Astrocyte (in vitro differentiated cells and primary cell): ENCODE measurements around the gene KRT17. TPM values are rescaled to one million over a fixed set of nuclear protein-coding genes. Genes with fewer than 3 reads are reported as not detected.

ENCODE experiments used
- DNase-seq: peaks from one replicate; pipeline ENCODE4 v3.0.0-alpha.2; 2010; ENCODE audit warnings: low read depth
- FAIRE-seq: peaks from 2 replicates; lab custom pipeline; 2011; peaks lifted over from hg19 to GRCh38; lab: Jason Lieb, UNC
- H2AFZ ChIP-seq: 2 replicates; pipeline ENCODE4 v1.6.0; 2012; ENCODE audit warnings: low read depth, low read length, inconsistent platforms
- H3K27ac ChIP-seq: 2 replicates; pipeline ENCODE4 v1.5.1; 2011; ENCODE audit warnings: low read depth, low read length, inconsistent platforms
- H3K27me3 ChIP-seq: 2 replicates; pipeline ENCODE4 v1.6.0; 2011; ENCODE audit warnings: low read length, inconsistent platforms; ENCODE audit not compliant: insufficient read depth
- H3K36me3 ChIP-seq: 2 replicates; pipeline ENCODE4 v1.5.1; 2011; ENCODE audit warnings: low read length, inconsistent platforms; ENCODE audit not compliant: insufficient read depth
- H3K4me1 ChIP-seq: 2 replicates; pipeline ENCODE4 v1.5.1; 2011; ENCODE audit warnings: low read length, inconsistent platforms; ENCODE audit not compliant: insufficient read depth
- H3K4me2 ChIP-seq: 2 replicates; pipeline ENCODE4 v1.6.0; 2012; ENCODE audit warnings: low read length, inconsistent platforms
- H3K4me3 ChIP-seq: 2 replicates; pipeline ENCODE4 v1.5.1; 2011; ENCODE audit warnings: low read depth, mild to moderate bottlenecking, low read length, inconsistent platforms; ENCODE audit not compliant: insufficient read depth
- H3K79me2 ChIP-seq: 2 replicates; pipeline ENCODE4 v1.6.0; 2012; ENCODE audit warnings: mild to moderate bottlenecking, low read length, inconsistent platforms; ENCODE audit not compliant: insufficient read depth
- H3K9ac ChIP-seq: 2 replicates; pipeline ENCODE4 v1.6.0; 2012; ENCODE audit warnings: mild to moderate bottlenecking, low read length, inconsistent platforms
- H3K9me3 ChIP-seq: 2 replicates; pipeline ENCODE4 v1.5.1; 2012; ENCODE audit warnings: low read depth, mild to moderate bottlenecking, low read length, inconsistent platforms; ENCODE audit not compliant: insufficient read depth
- H4K20me1 ChIP-seq: 2 replicates; pipeline ENCODE4 v1.6.0; 2012; ENCODE audit warnings: low read length, inconsistent platforms; ENCODE audit not compliant: insufficient read depth
- H3K27ac Mint-ChIP-seq: one replicate; pipeline ENCODE4 v1.8.0; 2021; ENCODE audit warnings: mild to moderate bottlenecking, mixed read lengths; ENCODE audit not compliant: unreplicated experiment
- H3K27me3 Mint-ChIP-seq: one replicate; pipeline ENCODE4 v1.8.0; 2021; ENCODE audit warnings: low read depth, mixed read lengths; ENCODE audit not compliant: unreplicated experiment
- H3K36me3 Mint-ChIP-seq: one replicate; pipeline ENCODE4 v1.8.0; 2021; ENCODE audit warnings: low read depth, mixed read lengths; ENCODE audit not compliant: unreplicated experiment
- H3K4me1 Mint-ChIP-seq: one replicate; pipeline ENCODE4 v1.8.0; 2021; ENCODE audit warnings: low read depth, mixed read lengths; ENCODE audit not compliant: unreplicated experiment
- H3K4me3 Mint-ChIP-seq: one replicate; pipeline ENCODE4 v1.8.0; 2021; ENCODE audit warnings: mild to moderate bottlenecking, moderate library complexity, mixed read lengths; ENCODE audit not compliant: unreplicated experiment
- H3K9me3 Mint-ChIP-seq: one replicate; pipeline ENCODE4 v1.8.0; 2021; ENCODE audit warnings: mild to moderate bottlenecking, mixed read lengths; ENCODE audit not compliant: unreplicated experiment
- EZH2 ChIP-seq: IDR thresholded peaks from 2 replicates; pipeline ENCODE4 v1.6.1; 2012; ENCODE audit warnings: mild to moderate bottlenecking, low read length, inconsistent platforms; ENCODE audit not compliant: insufficient read depth
- total RNA-seq: library from RNA; stranded (reverse); gene quantifications from 2 replicates; pipeline ENCODE4 v1.2.1, GENCODE V29; 2021
- TF ChIP-seq, protein P1 (sequence below): IDR thresholded peaks from 2 replicates; pipeline ENCODE4 v1.5.1; 2011; ENCODE audit warnings: low read depth, mild to moderate bottlenecking, inconsistent platforms, low read length, moderate library complexity; ENCODE audit not compliant: insufficient read depth

Gene KRT17
- total RNA-seq, 1 donor from 2014 or later: 21.4 TPM

DNA sequence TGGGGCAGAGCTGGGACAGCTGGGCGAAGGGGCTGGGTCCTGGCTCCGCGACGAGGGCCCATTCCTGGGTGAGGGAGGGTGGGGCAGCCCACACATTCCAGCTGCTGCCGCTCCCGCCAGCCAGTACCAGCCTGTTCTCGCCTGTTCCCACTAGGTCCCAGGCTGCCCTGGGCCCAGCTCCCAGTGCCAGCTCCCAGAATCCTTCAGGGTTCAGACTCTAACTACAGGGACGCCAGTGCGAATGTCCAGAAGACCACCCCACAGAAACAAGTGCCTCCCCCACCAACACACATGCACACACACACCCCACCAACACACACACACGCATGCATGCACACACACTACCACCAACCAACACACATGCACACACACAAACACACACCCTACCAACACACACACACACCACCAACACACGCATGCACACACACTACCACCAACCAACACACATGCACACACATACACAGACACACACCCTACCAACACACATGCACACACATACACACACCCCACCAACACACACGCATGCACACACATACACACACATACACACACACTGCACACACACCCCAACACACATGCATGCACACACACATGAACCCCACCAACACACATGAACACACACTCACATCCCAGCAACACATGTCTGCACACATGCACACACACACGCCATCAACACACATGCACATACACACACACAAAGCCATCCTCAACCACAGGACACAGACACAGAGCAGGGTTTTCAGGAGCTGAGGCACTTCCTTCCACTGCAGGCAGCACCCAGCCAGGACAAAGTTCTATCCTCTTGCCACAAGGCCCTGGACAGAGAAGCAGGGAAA lies 27.5 kb upstream of the KRT17 start:
- no peak for FAIRE-seq

DNA sequence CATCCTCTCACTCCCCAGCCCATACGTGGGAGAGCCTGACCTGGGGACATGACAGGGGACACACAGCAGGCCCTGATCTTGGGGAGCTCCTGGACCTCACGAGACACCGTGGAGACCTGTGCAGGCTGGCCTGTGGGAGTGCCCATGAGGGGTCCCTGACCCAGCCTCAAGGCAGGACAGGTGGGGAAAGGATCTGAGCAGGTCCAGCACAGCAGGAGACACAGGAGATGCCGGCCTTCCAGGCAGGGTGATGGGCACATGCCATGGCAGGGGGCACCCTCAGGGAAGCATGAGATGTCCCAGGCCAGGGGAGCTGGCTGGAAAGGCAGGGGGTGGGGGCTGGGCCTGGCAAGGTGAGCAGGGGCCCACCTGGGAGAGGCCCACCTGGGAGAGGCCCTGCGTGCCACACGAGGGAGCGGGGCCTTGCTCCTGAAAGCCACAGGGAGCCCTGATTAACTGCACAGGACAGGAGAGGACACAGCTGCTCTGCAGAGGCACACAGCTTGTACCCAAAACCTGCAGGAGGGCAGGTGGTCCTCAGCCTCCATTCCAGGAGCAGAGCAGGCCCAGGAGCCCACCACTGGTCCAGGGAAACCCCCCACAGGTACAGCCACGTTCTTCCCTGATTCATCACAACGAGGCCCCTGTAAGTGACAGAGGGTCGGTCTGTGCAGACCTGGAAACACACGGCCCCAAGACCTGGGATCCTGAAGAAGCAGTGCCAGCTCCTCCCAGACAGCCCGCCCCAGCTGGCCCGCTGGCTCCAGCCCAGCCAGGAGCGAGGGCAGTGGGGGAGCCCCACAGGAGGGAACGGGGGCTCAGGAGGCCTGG lies 26.6 kb upstream of the KRT17 start:
- Mint-ChIP-seq H3K9me3 (no peaks in the 10 kb centered on the region), H3K27me3 (no peaks in the 10 kb centered on the region), H3K36me3 (no peaks in the 10 kb centered on the region), H3K4me1 (peaks cover 6% of the 10 kb centered on the region), H3K27ac (no peak overlapping the region), H3K4me3 (no peak overlapping the region)
- H3K4me2 ChIP-seq: no peak overlapping the region
- H2AFZ ChIP-seq: no peak overlapping the region
- no peak overlapping the region for H3K27ac ChIP-seq
- H3K9ac ChIP-seq: no peak overlapping the region
- no peaks in the 10 kb centered on the region for H3K79me2 ChIP-seq
- no peaks in the 10 kb centered on the region for H3K36me3 ChIP-seq
- FAIRE-seq (no peak), DNase-seq (no peak)
- H3K9me3 ChIP-seq: no peaks in the 10 kb centered on the region
- peaks cover 10% of the 10 kb centered on the region for H3K4me1 ChIP-seq
- TF ChIP-seq EZH2: no peak
- TF ChIP-seq, protein P1, sequence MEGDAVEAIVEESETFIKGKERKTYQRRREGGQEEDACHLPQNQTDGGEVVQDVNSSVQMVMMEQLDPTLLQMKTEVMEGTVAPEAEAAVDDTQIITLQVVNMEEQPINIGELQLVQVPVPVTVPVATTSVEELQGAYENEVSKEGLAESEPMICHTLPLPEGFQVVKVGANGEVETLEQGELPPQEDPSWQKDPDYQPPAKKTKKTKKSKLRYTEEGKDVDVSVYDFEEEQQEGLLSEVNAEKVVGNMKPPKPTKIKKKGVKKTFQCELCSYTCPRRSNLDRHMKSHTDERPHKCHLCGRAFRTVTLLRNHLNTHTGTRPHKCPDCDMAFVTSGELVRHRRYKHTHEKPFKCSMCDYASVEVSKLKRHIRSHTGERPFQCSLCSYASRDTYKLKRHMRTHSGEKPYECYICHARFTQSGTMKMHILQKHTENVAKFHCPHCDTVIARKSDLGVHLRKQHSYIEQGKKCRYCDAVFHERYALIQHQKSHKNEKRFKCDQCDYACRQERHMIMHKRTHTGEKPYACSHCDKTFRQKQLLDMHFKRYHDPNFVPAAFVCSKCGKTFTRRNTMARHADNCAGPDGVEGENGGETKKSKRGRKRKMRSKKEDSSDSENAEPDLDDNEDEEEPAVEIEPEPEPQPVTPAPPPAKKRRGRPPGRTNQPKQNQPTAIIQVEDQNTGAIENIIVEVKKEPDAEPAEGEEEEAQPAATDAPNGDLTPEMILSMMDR: no peak
- no peak overlapping the region for H3K4me3 ChIP-seq
- H4K20me1 ChIP-seq: no peaks in the 10 kb centered on the region
- H3K27me3 ChIP-seq: no peaks in the 10 kb centered on the region

More for the DNA sequence above, 27.5 kb upstream of the KRT17 start:
- H3K4me3 ChIP-seq: no peak overlapping the region
- H3K27me3 ChIP-seq: no peaks in the 10 kb centered on the region
- H3K4me1 ChIP-seq: peaks cover 10% of the 10 kb centered on the region
- Mint-ChIP-seq H3K9me3 (no peaks in the 10 kb centered on the region), H3K4me3 (no peak overlapping the region), H3K4me1 (peaks cover 5% of the 10 kb centered on the region), H3K36me3 (no peaks in the 10 kb centered on the region), H3K27ac (no peak overlapping the region), H3K27me3 (no peaks in the 10 kb centered on the region)
- no peak overlapping the region for H3K4me2 ChIP-seq
- no peak overlapping the region for H3K27ac ChIP-seq
- no peak overlapping the region for H3K9ac ChIP-seq
- no peaks in the 10 kb centered on the region for H4K20me1 ChIP-seq
- H2AFZ ChIP-seq: no peak overlapping the region
- H3K36me3 ChIP-seq: no peaks in the 10 kb centered on the region
- no peak for TF ChIP-seq EZH2
- TF ChIP-seq, protein P1: no peak
- H3K79me2 ChIP-seq: no peaks in the 10 kb centered on the region
- H3K9me3 ChIP-seq: no peaks in the 10 kb centered on the region
- no peak for DNase-seq
